ENCODE results near the gene MMP24OS.
A peak's percentile ranks its signal among the peaks of the same experiment; 100 is the strongest.

MMP24OS gene

DNA sequence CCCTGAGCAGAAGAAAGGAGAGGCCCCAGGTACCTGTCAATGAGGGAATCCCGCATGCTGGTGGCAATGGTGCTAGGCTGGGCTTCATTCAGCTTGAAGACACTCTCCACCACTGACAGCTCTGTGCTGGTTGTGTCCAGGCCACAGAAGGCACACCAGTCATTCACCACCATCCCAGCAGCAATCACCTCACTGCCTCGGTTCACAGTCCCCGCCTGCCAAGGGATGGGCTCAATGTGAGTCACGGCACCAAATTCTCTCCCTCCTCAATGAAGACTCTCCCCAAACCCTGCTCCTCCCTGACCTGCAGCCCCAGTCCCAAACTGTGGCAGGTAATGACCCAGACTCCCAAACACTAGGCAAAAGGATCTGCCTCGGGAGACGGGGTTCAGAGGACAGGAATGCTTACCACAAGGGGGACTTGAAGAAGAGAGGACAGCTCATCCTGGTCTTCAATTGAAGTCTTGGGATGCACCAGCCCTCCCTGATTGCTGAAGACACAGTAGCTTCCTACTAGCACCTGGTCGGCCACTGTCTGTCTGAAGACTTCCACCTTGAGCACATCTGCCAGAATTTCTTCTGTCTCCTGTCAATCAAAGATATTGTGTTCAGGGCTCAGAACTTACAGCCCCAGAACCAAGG is 1.7 kb upstream of the MMP24OS start:
- H3K36me3 ChIP-seq (ENCODE audit: insufficient read depth, low read length) = peaks cover 34% of the 10 kb centered on the region
- no peaks in the 10 kb centered on the region for H3K27me3 ChIP-seq (ENCODE audit: control insufficient read depth in 1 of 2, insufficient read depth in 2 of 2, low read length in 2 of 2)
- no peak overlapping the region for H3K9ac ChIP-seq (ENCODE audit: low read length)
- H3K9me3 ChIP-seq (ENCODE audit: low read length) = no peaks in the 10 kb centered on the region
- no peak overlapping the region for H3K4me3 ChIP-seq (ENCODE audit: low read depth in 1 of 2, low read length in 2 of 2)
- H3K4me1 ChIP-seq (ENCODE audit: insufficient read depth, low read length) = peaks cover 26% of the 10 kb centered on the region
- H3K27ac ChIP-seq (ENCODE audit: low read depth, low read length) = no peak overlapping the region

DNA sequence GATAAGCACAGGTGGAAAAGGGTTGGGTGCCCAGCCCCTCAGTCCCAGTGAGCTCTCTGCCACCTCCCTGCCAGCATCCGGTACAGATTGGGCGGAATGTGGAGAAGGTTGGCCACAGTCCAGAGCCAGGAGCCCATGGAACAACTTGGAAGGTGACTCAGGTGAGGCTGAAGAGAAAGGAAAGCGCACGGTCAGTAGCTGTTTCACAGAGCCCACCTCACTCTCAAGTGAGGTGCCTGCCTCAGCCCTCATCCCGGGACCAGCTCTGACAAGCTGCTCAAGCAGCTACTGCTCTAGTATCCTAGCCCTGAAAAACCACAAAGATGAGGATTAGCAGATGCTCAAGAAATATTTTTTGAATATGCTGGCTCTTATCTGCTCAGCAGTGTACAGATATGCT is 1.1 kb upstream of the MMP24OS start:
- H3K9ac ChIP-seq (ENCODE audit: low read length) = no peak overlapping the region
- H3K4me1 ChIP-seq (ENCODE audit: insufficient read depth, low read length) = peaks cover 26% of the 10 kb centered on the region
- no peak overlapping the region for H3K4me3 ChIP-seq (ENCODE audit: low read depth in 1 of 2, low read length in 2 of 2)
- H3K27me3 ChIP-seq (ENCODE audit: control insufficient read depth in 1 of 2, insufficient read depth in 2 of 2, low read length in 2 of 2) = no peaks in the 10 kb centered on the region
- peaks cover 34% of the 10 kb centered on the region for H3K36me3 ChIP-seq (ENCODE audit: insufficient read depth, low read length)
- H3K9me3 ChIP-seq (ENCODE audit: low read length) = no peaks in the 10 kb centered on the region
- H3K27ac ChIP-seq (ENCODE audit: low read depth, low read length) = no peak overlapping the region

DNA sequence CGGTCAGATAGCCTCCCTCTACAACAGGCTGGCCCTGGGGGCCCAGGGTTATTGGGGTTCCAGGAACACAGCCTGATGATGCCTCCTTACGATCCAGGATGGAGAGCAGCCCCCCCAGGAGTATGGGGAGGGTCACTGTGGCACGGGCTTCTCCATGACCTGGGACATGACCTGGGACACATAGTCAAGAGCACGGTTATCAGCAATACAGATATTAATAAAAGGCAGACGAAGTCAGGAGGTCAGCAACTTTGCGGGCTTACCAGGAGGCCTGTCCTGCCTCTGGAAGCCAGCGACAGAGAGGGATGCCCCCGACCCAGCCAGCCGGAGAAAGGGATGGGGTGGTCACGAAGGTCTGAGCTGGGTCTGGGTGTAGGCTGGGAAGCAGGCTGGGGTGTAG is 795 bp downstream of the MMP24OS start:
- Histone ChIP-seq H3K27ac (ENCODE audit: low read depth, low read length) (peak overlapping the region; percentile 72), H3K9ac (ENCODE audit: low read length) (peak overlapping the region; percentile 83), H3K4me1 (ENCODE audit: insufficient read depth, low read length) (peaks cover 19% of the 10 kb centered on the region), H3K27me3 (ENCODE audit: control insufficient read depth in 1 of 2, insufficient read depth in 2 of 2, low read length in 2 of 2) (no peaks in the 10 kb centered on the region), H3K36me3 (ENCODE audit: insufficient read depth, low read length) (peaks cover 34% of the 10 kb centered on the region), H3K9me3 (ENCODE audit: low read length) (no peaks in the 10 kb centered on the region), H3K4me3 (ENCODE audit: low read depth in 1 of 2, low read length in 2 of 2) (peak overlapping the region; percentile 47 to 84)

DNA sequence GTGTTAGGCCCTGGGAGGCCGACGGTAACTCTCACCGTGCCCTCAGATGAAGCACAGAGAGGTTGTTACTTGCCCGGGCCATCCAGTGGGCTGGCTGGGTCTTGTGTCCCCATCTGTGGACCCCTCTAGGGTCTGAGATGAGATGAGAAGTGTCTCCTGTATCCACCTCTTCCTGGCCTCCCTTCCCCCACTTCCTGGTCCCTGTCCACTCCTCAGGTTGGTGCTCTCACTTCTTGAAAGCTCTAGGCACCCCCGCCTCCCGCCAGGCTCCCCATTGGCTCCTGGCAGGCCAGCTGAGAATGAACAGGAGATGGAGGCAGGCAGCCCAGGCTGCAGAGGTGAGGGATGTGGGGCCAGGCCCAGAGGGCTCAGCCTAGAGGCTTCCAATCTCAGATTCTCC is 1.5 kb downstream of the MMP24OS start:
- Histone ChIP-seq H3K36me3 (ENCODE audit: insufficient read depth, low read length) (peaks cover 39% of the 10 kb centered on the region), H3K4me3 (ENCODE audit: low read depth in 1 of 2, low read length in 2 of 2) (peak overlapping the region in 1 of 2 donors; percentile 84), H3K4me1 (ENCODE audit: insufficient read depth, low read length) (peaks cover 19% of the 10 kb centered on the region), H3K27me3 (ENCODE audit: control insufficient read depth in 1 of 2, insufficient read depth in 2 of 2, low read length in 2 of 2) (no peaks in the 10 kb centered on the region), H3K9ac (ENCODE audit: low read length) (no peak overlapping the region), H3K9me3 (ENCODE audit: low read length) (no peaks in the 10 kb centered on the region), H3K27ac (ENCODE audit: low read depth, low read length) (peak overlapping the region; percentile 72)

DNA sequence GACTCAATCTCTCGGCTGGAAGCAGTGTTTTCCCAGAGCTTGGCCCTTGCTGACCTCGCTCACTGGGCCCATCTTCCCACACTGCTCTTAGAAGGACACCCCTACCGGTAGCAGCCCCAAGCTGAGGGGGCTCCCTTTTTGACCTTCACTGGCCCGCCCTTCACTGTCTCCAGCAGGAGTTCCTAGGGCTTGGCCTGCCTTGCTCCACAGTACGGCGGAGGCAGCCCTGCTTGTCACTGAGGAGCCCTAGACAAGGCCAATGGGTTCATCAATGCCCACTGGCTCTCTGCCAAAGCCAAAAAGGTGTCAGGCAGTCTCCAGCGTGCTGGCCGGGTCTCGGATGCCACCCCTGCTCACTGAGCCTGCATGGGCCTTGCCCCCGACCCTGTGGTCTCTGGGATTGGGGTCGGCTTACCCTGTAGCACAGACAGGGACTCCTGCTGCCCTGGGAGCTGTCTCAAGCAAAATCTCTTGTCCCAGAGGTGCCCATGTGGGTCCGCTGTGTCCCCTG is 2.1 kb downstream of the MMP24OS start:
- Histone ChIP-seq H3K27ac (ENCODE audit: low read depth, low read length) (no peak overlapping the region), H3K36me3 (ENCODE audit: insufficient read depth, low read length) (peaks cover 45% of the 10 kb centered on the region), H3K4me1 (ENCODE audit: insufficient read depth, low read length) (peaks cover 19% of the 10 kb centered on the region), H3K9ac (ENCODE audit: low read length) (no peak overlapping the region), H3K27me3 (ENCODE audit: control insufficient read depth in 1 of 2, insufficient read depth in 2 of 2, low read length in 2 of 2) (no peaks in the 10 kb centered on the region), H3K9me3 (ENCODE audit: low read length) (no peaks in the 10 kb centered on the region), H3K4me3 (ENCODE audit: low read depth in 1 of 2, low read length in 2 of 2) (no peak overlapping the region)

DNA sequence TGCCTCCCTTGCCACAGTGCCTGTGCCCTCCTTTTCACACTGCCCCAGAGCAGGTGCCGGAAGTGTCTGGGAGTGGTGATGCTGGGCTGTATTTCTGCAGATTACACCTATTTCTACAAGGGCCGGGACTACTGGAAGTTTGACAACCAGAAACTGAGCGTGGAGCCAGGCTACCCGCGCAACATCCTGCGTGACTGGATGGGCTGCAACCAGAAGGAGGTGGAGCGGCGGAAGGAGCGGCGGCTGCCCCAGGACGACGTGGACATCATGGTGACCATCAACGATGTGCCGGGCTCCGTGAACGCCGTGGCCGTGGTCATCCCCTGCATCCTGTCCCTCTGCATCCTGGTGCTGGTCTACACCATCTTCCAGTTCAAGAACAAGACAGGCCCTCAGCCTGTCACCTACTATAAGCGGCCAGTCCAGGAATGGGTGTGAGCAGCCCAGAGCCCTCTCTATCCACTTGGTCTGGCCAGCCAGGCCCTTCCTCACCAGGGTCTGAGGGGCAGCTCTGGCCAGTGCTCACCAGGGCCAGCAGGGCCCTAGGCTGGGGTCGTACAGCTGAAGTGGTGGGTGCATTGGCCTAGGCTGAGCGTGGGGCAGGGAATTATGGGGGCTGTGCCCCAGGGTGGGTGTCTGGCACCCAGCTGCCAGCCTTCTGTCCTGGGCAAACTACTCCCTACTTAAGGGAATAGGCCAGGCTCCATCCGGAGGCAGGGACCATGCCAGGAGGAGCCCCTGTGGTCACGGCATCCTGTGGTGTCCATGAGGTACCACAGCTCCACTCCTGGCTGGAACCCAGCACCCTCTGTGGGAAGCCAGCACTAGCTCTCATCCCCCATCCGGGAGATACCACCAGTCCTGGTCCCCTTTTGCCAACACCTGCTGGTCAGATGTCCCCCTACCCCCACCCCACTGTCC is 3.5 kb downstream of the MMP24OS start:
- Histone ChIP-seq H3K27ac (ENCODE audit: low read depth, low read length) (no peak overlapping the region), H3K27me3 (ENCODE audit: control insufficient read depth in 1 of 2, insufficient read depth in 2 of 2, low read length in 2 of 2) (no peaks in the 10 kb centered on the region), H3K36me3 (ENCODE audit: insufficient read depth, low read length) (peaks cover 41% of the 10 kb centered on the region), H3K9ac (ENCODE audit: low read length) (no peak overlapping the region), H3K4me3 (ENCODE audit: low read depth in 1 of 2, low read length in 2 of 2) (no peak overlapping the region), H3K4me1 (ENCODE audit: insufficient read depth, low read length) (peaks cover 19% of the 10 kb centered on the region), H3K9me3 (ENCODE audit: low read length) (no peaks in the 10 kb centered on the region)

DNA sequence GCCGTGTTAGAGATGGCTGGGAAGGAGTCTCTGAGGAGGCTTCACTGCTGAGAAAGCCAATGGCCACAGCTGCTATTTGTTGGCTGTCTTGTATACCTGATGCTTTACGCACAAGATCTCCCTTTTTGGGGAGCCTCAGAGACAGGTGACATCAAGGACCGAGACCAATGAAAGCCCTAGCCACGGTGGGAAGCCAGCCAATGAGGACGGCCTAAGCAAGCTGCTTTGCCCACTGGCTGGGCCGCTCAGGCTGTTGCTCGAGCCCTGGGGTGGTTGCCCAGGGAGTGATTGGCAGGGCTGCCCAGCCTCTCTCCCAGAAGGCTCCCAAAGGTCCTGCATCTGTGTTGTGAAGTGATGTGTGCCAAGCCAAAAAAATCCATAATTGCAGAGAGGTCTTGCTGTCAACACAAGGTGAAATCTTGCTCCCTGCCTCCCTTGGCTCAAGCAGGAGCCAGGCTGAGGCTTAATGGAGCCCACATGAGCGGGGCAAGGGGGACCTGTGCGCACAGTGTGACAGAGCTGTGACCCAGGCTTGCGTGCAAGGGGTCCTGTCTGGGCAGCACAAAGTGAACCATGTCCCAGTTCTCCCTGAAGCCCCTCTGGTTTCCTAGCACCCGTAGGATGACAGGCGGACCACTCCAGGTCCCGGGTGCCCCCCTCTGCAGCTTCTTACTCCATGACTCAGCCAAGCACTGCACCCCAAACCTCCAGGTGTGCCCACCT is 4.3 kb downstream of the MMP24OS start:
- Histone ChIP-seq H3K9ac (ENCODE audit: low read length) (no peak overlapping the region), H3K27ac (ENCODE audit: low read depth, low read length) (no peak overlapping the region), H3K9me3 (ENCODE audit: low read length) (no peaks in the 10 kb centered on the region), H3K4me1 (ENCODE audit: insufficient read depth, low read length) (peaks cover 17% of the 10 kb centered on the region), H3K36me3 (ENCODE audit: insufficient read depth, low read length) (peaks cover 32% of the 10 kb centered on the region), H3K27me3 (ENCODE audit: control insufficient read depth in 1 of 2, insufficient read depth in 2 of 2, low read length in 2 of 2) (no peaks in the 10 kb centered on the region), H3K4me3 (ENCODE audit: low read depth in 1 of 2, low read length in 2 of 2) (no peak overlapping the region)

DNA sequence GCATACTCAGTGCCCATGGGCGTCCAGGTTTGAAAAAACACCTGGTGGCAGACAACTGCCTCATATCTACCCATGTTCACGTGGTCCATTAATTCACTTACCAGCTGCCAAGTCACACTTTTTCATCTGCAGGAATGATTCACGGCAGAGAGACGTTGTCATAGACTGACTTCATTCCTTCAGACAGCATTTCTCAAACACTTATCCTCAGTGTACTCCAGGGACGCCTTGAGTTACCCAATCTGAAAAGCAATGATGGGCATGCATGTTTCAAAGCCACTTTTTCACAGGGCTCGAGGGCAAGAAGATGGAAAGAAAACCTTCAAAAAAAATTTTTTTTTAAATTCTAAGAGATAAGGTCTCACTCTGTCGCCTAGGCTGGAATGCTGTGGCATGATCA is 6.0 kb downstream of the MMP24OS start:
- no peak overlapping the region for H3K27ac ChIP-seq (ENCODE audit: low read depth, low read length)
- peaks cover 30% of the 10 kb centered on the region for H3K36me3 ChIP-seq (ENCODE audit: insufficient read depth, low read length)
- peaks cover 9% of the 10 kb centered on the region for H3K4me1 ChIP-seq (ENCODE audit: insufficient read depth, low read length)
- no peak overlapping the region for H3K4me3 ChIP-seq (ENCODE audit: low read depth in 1 of 2, low read length in 2 of 2)
- H3K9me3 ChIP-seq (ENCODE audit: low read length) = no peaks in the 10 kb centered on the region
- no peak overlapping the region for H3K9ac ChIP-seq (ENCODE audit: low read length)
- H3K27me3 ChIP-seq (ENCODE audit: control insufficient read depth in 1 of 2, insufficient read depth in 2 of 2, low read length in 2 of 2) = no peaks in the 10 kb centered on the region

DNA sequence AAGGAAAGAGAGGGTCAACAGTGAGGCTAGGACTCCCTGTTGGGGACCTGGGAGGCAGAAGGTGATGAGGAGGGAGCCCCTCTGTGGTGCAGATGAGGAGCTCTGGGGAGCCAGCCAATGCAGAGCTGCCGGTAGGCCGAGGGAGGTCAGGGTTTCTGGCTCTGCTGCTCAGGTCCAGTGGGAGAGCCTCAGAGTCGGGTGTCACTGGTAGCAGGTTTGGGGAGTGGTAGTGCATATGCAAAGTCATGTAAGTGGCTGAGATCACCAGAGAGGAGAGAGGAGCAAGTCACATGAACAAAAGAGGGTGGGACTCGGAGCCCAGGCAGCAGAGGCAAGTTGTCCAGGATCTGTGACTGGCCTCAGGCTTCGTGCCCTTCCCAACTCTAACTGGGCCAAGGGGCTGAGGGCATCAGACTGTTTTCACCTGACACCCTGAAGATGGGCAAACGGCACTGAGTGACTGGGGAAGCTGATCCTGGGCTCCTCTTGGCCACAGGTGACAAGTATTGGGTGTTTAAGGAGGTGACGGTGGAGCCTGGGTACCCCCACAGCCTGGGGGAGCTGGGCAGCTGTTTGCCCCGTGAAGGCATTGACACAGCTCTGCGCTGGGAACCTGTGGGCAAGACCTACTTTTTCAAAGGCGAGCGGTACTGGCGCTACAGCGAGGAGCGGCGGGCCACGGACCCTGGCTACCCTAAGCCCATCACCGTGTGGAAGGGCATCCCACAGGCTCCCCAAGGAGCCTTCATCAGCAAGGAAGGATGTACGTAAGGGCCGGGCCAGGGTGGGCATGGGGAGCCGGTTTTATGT is 6.6 kb downstream of the MMP24OS start:
- peaks cover 3% of the 10 kb centered on the region for H3K4me1 ChIP-seq (ENCODE audit: insufficient read depth, low read length)
- no peaks in the 10 kb centered on the region for H3K27me3 ChIP-seq (ENCODE audit: control insufficient read depth in 1 of 2, insufficient read depth in 2 of 2, low read length in 2 of 2)
- H3K27ac ChIP-seq (ENCODE audit: low read depth, low read length) = no peak overlapping the region
- H3K4me3 ChIP-seq (ENCODE audit: low read depth in 1 of 2, low read length in 2 of 2) = no peak overlapping the region
- H3K9me3 ChIP-seq (ENCODE audit: low read length) = no peaks in the 10 kb centered on the region
- H3K36me3 ChIP-seq (ENCODE audit: insufficient read depth, low read length) = peaks cover 30% of the 10 kb centered on the region
- no peak overlapping the region for H3K9ac ChIP-seq (ENCODE audit: low read length)

DNA sequence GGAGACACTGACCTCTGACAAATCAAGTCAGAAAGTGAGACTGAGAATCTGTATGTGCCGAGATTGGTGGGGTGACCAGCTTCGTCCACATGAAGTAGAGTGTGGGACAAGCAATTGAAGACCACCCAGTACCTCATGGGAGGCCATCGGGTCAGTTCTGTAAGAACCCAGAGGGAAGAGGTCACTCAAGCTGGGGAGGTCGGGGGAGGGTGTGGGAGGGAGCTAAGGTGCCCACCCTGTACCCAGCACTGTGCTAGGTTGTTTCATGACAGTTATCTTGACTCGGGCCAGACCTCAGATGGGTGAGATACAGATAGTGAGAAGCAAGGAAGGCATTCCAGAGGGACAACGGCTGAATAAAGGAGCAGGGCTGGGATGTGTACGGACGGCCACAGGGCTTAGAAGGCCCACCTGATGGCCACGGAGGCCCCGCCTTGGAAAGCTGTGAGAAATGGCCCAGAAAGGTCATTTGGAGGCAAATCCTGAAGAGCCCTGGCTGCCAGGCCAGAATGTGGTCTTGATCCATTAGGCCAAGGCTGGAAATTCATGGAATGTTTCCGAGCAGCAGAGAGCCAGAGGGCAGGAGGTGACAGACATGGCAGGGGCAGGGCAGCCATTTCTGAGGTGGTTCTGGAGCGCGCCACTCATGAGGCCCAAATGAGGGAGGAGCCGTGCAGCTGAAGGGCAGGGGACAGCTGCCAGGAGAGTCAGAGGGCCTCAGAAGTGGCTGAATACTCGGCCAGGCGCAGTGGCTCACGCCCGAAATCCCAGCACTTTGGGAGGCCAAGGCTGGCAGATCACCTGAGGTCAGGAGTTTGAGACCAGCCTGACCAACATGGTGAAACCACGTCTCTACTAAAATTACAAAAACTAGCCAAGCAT is 7.7 kb downstream of the MMP24OS start:
- H3K9ac ChIP-seq (ENCODE audit: low read length) = no peak overlapping the region
- no peaks in the 10 kb centered on the region for H3K4me1 ChIP-seq (ENCODE audit: insufficient read depth, low read length)
- H3K27ac ChIP-seq (ENCODE audit: low read depth, low read length) = no peak overlapping the region
- no peaks in the 10 kb centered on the region for H3K27me3 ChIP-seq (ENCODE audit: control insufficient read depth in 1 of 2, insufficient read depth in 2 of 2, low read length in 2 of 2)
- H3K36me3 ChIP-seq (ENCODE audit: insufficient read depth, low read length) = peaks cover 24% of the 10 kb centered on the region
- H3K4me3 ChIP-seq (ENCODE audit: low read depth in 1 of 2, low read length in 2 of 2) = no peak overlapping the region
- H3K9me3 ChIP-seq (ENCODE audit: low read length) = no peaks in the 10 kb centered on the region
